Mesothelial cell of epicardium (in vitro differentiated cells): ENCODE data around the gene TBC1D22A. TPM values are rescaled to one million over a fixed set of nuclear protein-coding genes. Genes with fewer than 3 reads are reported as not detected.

Experiments used
- DNase-seq, 2 experiments: peaks; one replicate each; pipeline ENCODE4 v3.0.0; 2021; ENCODE audit warnings: low spot score in 2 of 2; ENCODE audit not compliant: unreplicated experiment in 2 of 2
- H3K27ac Mint-ChIP-seq: 2 replicates; pipeline ENCODE4 v1.8.0; 2021; ENCODE audit warnings: mixed read lengths
- H3K27me3 Mint-ChIP-seq: 2 replicates; pipeline ENCODE4 v1.8.0; 2021; ENCODE audit warnings: low read depth, mixed read lengths
- H3K36me3 Mint-ChIP-seq: 2 replicates; pipeline ENCODE4 v1.8.0; 2021; ENCODE audit warnings: mixed read lengths
- H3K4me1 Mint-ChIP-seq: 2 replicates; pipeline ENCODE4 v1.8.0; 2021; ENCODE audit warnings: mixed read lengths
- H3K4me3 Mint-ChIP-seq: 2 replicates; pipeline ENCODE4 v1.8.0; 2021; ENCODE audit warnings: mild to moderate bottlenecking, moderate library complexity, mixed read lengths
- H3K9me3 Mint-ChIP-seq: 2 replicates; pipeline ENCODE4 v1.8.0; 2021; ENCODE audit warnings: mixed read lengths
- CTCF ChIP-seq: fragments of 200-600 bp; sonication (generic); IDR thresholded peaks from one replicate; pipeline ENCODE4 v1.5.0; 2021; ENCODE audit warnings: antibody characterized with exemption; ENCODE audit not compliant: unreplicated experiment
- total RNA-seq: library from RNA; stranded (reverse); gene quantifications from 3 replicates; pipeline ENCODE4 v1.2.1, GENCODE V29; 2021

TBC1D22A gene
- total RNA-seq, 1 donor from 2014 or later, result 26.6 TPM

GRCh38 chr22:46979506-46979905 lies 217.1 kb downstream of the TBC1D22A start:
- H3K4me1 Mint-ChIP-seq, result no peaks in the 10 kb centered on the region
- no peak overlapping the region for H3K4me3 Mint-ChIP-seq
- no peaks in the 10 kb centered on the region for H3K27me3 Mint-ChIP-seq
- H3K27ac Mint-ChIP-seq, result no peak overlapping the region
- TF ChIP-seq CTCF, result no peak
- H3K9me3 Mint-ChIP-seq, result peaks cover 11% of the 10 kb centered on the region
- no peak for DNase-seq
- peaks cover 40% of the 10 kb centered on the region for H3K36me3 Mint-ChIP-seq

DNA sequence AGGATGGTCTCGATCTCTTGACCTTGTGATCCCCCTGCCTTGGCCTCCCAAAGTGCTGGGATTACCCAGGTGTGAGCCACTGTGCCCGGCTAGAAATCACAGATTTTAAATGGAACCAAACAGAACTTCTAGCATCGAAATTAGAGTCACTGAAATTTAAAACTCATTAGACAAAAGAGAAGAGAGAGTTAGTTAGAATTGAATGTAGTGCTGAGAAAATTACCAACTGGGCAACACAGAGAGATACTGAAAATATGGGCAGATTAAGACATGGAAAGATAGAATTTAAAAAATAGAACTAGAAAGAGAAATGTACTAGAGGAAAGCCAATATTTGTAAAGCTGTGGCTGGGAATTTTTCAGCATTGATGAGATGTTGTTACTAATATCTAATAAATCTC lies 217.9 kb downstream of the TBC1D22A start:
- TF ChIP-seq CTCF, result no peak
- Mint-ChIP-seq H3K4me1 (no peaks in the 10 kb centered on the region), H3K4me3 (no peak overlapping the region), H3K27ac (no peak overlapping the region), H3K36me3 (peaks cover 37% of the 10 kb centered on the region), H3K9me3 (peaks cover 11% of the 10 kb centered on the region), H3K27me3 (no peaks in the 10 kb centered on the region)
- no peak for DNase-seq

DNA sequence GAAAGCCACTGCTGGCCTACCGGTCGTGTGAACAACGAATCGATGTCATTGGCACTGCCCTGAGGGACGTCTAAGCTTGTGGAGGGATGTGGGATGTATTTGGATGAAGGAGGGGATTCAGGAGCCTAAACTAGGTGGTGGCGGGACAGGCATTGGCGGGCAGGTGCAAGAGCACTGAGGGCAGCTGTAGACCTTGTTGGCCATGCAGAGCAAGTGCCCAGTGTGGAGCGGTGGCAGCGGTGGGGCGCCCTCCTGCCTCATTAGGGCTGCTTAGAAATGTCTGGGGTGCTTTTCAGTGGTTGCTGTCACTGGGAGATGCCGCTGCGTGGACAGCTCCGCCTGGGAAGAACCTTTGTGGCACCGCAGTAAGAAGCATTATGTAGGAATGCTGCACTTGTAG lies 220.2 kb downstream of the TBC1D22A start:
- peaks cover 11% of the 10 kb centered on the region for H3K9me3 Mint-ChIP-seq
- no peaks in the 10 kb centered on the region for H3K27me3 Mint-ChIP-seq
- H3K4me3 Mint-ChIP-seq, result no peak overlapping the region
- TF ChIP-seq CTCF, result no peak
- no peaks in the 10 kb centered on the region for H3K4me1 Mint-ChIP-seq
- peaks cover 28% of the 10 kb centered on the region for H3K36me3 Mint-ChIP-seq
- H3K27ac Mint-ChIP-seq, result no peak overlapping the region
- no peak for DNase-seq

DNA sequence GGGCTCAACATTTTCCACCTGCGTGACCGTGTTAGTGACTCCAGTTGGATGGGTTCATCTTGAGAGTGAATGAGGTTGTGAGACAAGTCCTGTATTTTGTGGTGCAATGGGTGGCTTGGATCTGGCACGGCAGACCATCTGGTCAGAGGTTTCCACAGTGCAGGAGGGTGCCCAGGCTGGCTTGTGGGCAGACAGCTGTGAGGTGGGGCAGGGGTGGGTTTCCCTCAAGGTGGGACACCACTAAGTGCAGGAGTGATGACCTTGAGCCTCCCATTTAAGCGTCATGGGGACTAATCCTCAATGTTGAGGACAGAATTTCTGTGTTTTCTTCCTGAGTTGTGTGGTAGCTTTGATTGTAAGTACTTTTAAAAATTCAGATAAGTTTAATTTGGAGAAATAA lies 220.6 kb downstream of the TBC1D22A start:
- no peak for DNase-seq
- H3K36me3 Mint-ChIP-seq, result peaks cover 25% of the 10 kb centered on the region
- no peaks in the 10 kb centered on the region for H3K4me1 Mint-ChIP-seq
- no peak overlapping the region for H3K27ac Mint-ChIP-seq
- TF ChIP-seq CTCF, result no peak
- H3K4me3 Mint-ChIP-seq, result no peak overlapping the region
- no peaks in the 10 kb centered on the region for H3K27me3 Mint-ChIP-seq
- peaks cover 11% of the 10 kb centered on the region for H3K9me3 Mint-ChIP-seq

DNA sequence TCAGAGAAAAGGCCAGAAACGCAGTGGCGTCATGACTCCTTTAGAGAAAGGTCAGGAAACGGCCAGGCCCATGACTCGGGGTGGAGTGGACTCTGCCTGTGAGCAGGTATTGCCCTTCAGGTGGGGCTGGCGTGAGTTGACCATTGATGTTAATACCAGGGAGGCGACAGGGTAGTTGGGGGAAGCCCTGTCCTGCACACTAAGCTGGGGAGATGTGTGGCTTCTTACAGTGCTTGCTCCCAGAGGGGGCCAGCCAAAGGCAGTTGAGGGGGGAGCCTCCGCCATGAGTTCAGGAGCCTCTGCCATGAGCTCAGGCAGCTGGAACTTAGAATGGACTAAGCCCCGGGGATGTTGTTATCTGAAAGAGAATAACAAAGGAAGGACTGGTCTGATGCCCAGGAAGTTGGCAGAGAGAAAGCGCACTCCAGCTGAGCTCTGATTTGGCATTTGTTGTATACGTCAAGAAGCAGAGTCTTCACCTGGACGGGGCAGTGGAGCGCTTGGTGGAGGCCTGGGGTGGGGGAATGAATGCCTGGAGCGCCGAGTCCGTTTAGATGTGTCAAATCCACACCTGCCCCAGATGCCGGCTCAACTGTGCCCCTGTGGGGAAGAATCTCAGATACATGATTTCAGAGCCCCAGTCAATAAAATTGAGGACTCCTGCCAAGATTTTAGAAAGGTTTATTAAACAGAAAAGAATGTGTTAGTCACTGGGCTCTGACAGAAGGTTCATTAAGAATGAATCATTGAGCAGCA lies 222.5 kb downstream of the TBC1D22A start:
- no peak for TF ChIP-seq CTCF
- H3K4me1 Mint-ChIP-seq, result no peaks in the 10 kb centered on the region
- H3K27ac Mint-ChIP-seq, result no peak overlapping the region
- no peak overlapping the region for H3K4me3 Mint-ChIP-seq
- peaks cover 8% of the 10 kb centered on the region for H3K9me3 Mint-ChIP-seq
- no peaks in the 10 kb centered on the region for H3K27me3 Mint-ChIP-seq
- peaks cover 19% of the 10 kb centered on the region for H3K36me3 Mint-ChIP-seq
- no peak for DNase-seq
